WI38 (cell line): ENCODE results near the gene FNDC3B.

Source experiments
- H3K4me3 ChIP-seq: 2 replicates; pipeline ENCODE4 v1.5.1; 2011; ENCODE audit warnings: low read depth, mild to moderate bottlenecking, control low read depth, low read length
- TF ChIP-seq, protein P1 (sequence below): IDR thresholded peaks from 2 replicates; pipeline ENCODE4 v1.5.1; 2012; ENCODE audit warnings: low read depth, mild to moderate bottlenecking, control low read depth, low read length

The FNDC3B gene

DNA sequence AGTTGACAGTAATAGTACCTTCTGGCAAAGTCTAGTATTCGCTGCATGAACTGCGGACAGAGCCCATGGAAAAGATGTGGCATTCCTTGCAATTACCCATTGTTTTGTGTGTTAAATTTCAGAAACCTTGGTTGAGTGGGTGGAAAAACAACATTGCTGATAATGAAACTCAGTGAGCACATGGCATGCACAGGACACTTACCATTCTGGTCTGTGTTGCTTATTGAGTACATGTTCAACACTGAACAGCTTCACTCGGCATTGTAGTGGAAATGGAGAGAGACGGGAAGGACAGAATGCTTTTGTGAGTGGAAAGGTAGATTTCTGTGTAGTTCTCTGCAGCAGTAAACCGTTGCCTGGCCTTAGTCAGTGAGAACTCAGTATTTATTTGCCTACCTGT lies 165.3 kb downstream of the FNDC3B start:
- H3K4me3 ChIP-seq: no peak overlapping the region
- TF ChIP-seq, protein P1, sequence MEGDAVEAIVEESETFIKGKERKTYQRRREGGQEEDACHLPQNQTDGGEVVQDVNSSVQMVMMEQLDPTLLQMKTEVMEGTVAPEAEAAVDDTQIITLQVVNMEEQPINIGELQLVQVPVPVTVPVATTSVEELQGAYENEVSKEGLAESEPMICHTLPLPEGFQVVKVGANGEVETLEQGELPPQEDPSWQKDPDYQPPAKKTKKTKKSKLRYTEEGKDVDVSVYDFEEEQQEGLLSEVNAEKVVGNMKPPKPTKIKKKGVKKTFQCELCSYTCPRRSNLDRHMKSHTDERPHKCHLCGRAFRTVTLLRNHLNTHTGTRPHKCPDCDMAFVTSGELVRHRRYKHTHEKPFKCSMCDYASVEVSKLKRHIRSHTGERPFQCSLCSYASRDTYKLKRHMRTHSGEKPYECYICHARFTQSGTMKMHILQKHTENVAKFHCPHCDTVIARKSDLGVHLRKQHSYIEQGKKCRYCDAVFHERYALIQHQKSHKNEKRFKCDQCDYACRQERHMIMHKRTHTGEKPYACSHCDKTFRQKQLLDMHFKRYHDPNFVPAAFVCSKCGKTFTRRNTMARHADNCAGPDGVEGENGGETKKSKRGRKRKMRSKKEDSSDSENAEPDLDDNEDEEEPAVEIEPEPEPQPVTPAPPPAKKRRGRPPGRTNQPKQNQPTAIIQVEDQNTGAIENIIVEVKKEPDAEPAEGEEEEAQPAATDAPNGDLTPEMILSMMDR: no peak

DNA sequence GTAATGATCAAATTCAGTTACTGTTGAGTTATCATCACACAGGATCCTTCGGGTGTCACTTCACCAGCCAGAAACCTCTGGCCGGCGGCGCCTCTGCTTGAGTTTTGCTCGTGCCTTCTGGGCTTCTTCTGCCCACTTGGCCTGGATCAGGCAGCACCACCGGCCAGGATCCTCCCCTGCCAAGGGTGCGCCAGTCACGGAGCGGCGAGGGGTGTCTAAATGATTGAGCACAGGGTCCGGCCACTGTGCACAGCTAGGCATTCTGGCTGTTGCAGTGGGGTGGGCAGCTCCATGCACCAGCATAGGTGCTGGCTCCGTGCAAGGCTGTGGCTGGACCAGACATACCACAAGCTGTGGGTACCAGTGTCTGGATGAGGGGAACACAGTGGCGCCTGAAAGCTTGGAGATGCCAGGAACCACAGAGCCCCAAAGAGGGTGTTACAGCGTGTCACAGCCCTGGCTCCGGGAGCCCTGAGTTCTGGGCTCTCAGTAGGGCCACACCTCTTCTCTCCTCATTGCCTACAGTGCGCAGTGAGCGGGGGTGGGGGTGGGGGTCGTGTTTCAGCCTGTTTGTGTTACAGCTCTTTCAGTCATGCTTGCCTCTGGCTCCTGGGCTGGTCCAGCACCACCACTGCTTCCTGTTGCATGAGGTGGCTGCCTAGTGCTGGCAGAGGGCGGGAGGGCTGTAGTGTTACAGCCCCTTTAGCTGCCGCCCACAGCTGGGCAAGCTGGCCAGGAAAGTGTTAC lies 169.4 kb downstream of the FNDC3B start:
- TF ChIP-seq, protein P1: no peak
- H3K4me3 ChIP-seq: no peak overlapping the region

DNA sequence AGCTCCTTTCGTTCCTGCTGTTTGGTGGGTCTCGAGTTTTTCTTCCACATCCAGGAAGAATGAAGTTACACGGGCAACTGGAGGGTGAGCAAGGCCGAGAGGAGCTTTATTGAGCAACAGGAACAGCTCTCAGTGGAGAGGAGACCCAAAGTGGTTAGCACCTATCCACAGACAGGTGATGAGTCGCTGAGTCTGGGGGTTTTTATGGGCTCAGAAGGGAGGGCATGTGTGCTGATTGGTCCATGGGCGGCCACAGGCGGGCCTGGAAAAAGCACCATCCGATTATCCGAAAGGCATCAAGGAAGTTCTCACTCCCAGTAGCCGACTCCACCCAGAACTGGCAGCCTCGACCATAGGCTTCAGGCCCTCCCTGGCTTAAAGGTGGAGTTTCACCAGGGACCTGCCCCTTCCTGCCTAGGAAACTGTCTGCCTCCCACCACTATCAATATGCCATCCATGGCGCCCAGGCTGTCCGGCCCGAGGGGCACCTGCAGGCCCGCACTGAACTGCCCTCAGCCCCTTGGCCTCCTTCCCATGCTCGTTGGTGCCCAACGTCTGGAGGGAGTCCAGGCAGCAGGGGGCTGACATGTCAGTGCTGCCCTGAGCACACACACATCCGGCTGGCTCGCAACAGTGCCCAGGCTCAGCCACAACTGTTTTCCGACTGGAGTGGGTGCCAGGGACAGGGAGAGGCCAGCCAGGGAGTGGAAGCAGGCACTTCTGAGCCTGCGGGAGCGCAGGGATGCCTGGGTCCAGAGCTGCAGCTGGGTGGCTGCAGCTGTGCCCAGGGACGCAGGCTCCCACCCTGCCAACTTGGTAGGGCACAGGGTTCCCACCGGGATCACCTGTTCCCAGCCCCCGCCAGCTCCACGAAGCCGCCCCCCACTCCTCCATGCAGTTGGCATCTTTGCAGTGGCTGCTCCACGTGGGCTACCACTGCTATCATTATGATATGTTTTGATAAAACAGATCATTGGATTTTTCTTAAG lies 170.2 kb downstream of the FNDC3B start:
- TF ChIP-seq, protein P1: no peak
- H3K4me3 ChIP-seq: no peak overlapping the region

DNA sequence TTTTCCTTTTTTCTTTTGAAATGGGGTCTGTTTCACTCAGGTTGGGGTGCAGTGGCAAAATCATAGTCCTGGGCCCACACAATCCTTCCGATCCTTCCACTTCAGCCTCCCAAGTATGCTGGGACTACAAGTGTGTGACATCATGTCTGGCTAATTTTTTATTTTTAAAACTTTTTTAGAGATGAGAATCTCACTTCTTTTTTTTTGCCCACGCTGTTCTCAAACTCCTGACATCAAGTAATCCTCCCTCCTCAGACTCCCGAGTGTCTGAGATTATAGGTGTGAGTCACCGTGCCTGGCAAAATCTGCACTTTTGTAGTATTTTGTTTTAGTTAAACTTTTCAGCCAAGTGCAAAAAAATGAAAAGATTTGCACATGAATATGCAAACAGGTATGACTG lies 171.0 kb downstream of the FNDC3B start:
- TF ChIP-seq, protein P1: no peak
- H3K4me3 ChIP-seq: no peak overlapping the region

DNA sequence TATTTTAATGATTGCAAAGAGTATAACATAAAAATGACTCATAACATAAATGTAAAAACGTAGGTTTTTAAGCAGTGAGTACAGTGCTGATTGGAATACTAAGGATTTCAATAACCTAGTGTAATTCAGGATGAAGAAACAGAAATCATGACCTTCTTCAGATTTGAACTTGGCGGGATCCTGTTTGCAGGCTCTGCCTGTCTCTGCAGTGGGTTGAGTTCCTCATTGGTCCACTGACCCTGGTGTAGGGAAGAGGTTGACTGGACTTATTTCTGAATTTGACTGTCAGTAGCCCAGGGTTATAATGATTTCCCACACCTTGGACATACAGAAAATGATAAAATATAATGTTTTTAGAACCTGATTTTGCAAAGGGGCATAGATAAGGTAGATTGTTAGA lies 171.7 kb downstream of the FNDC3B start:
- H3K4me3 ChIP-seq: no peak overlapping the region
- TF ChIP-seq, protein P1: no peak

DNA sequence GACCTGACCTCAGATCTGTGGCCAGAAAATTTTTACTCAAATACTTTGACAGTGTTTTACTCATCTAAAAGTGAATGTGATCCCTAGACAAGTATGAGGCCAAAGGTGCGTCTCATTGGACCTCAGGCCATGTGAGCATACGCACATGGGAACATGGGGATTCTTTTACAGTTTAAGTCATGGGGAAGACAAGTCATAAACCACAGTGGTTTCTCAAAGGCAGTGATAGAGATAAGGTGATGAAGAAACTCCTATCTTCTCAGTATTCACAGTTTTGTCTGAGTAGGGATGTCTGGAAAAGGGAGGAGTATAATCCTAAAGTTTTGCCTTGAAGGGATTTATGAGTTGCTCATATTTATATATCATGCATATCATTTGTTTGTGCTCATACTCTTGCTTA lies 173.8 kb downstream of the FNDC3B start:
- H3K4me3 ChIP-seq: no peak overlapping the region
- TF ChIP-seq, protein P1: no peak

DNA sequence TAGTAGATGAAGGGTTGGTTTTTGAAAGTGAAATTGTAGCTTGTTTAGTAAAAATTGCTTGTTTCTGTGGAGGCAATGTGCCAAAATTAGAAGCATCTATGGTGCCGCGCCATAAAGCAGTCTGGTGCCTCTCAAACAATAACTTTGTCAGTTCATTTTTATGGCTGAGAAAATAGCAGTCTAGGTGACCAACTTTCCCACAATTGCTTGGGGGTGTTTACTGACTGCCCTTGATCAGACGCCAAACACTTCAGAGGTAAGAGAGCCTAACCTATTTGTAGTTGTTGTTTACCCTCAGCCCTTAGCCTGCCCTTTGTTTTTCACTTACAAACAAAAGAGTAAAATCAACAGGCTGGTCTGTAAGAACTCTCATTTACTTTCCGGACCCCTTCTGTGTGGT lies 174.5 kb downstream of the FNDC3B start:
- no peak overlapping the region for H3K4me3 ChIP-seq
- TF ChIP-seq, protein P1: no peak
